A549 (cell line): ENCODE data around the gene SLC2A8. TPM values are rescaled to one million over a fixed set of nuclear protein-coding genes. Genes with fewer than 3 reads are reported as not detected.

Source experiments
- ATAC-seq, 2 experiments: fragments of 200-7000 bp in 1 of 2; fragments of >200 bp in 1 of 2; cut with Nextera tagmentation in 1 of 2; cut with Tn5 transposase in 1 of 2; 3 replicates each; pipeline versions ENCODE4 v1.8.0 to v1.9.1; 2018 to 2020; ENCODE audit warnings: mild to moderate bottlenecking in 1 of 2, moderate library complexity in 1 of 2
- CTCF ChIA-PET: fragments of 300-600 bp; sonication (Branson Sonifier 250); formaldehyde crosslinking; extraction: SDS; loops from one replicate; lab custom pipeline; 2021; ENCODE audit warnings: antibody characterized with exemption, inconsistent platforms; lab: Yijun Ruan, JAX
- POLR2A ChIA-PET: fragments of 350-600 bp; formaldehyde crosslinking; extraction: SDS; loops from one replicate; lab custom pipeline; 2021; ENCODE audit warnings: antibody characterized with exemption, inconsistent platforms; lab: Yijun Ruan, JAX
- DNase-seq, 2 experiments: peaks; one replicate each; pipeline versions ENCODE4 v3.0.0 to v3.0.0-alpha.2; 2011 to 2016; ENCODE audit warnings: low read depth in 1 of 2, low spot score in 1 of 2
- FAIRE-seq: peaks from 2 replicates; lab custom pipeline; 2011; peaks lifted over from hg19 to GRCh38; lab: Jason Lieb, UNC
- H3K27ac ChIP-seq, 2 experiments: fragments of >200 bp; sonication (Bioruptor Twin); formaldehyde crosslinking; 3 replicates each; pipeline ENCODE4 v1.5.1; 2016 to 2017
- H3K4me1 ChIP-seq: fragments of >200 bp; sonication (Bioruptor Twin); formaldehyde crosslinking; 3 replicates; pipeline ENCODE4 v1.6.1; 2016
- H3K4me2 ChIP-seq: fragments of >200 bp; sonication (Bioruptor Twin); formaldehyde crosslinking; 3 replicates; pipeline ENCODE4 v1.6.1; 2016
- H3K4me3 ChIP-seq: fragments of >200 bp; sonication (Bioruptor Twin); formaldehyde crosslinking; 3 replicates; pipeline ENCODE4 v1.5.1; 2016
- H3K9me3 ChIP-seq: fragments of >200 bp; sonication (Bioruptor Twin); formaldehyde crosslinking; 3 replicates; pipeline ENCODE4 v1.6.1; 2016
- CEBPB ChIP-seq, 2 experiments: fragments of >200 bp in 1 of 2; sonication (Bioruptor Twin) in 1 of 2; formaldehyde crosslinking in 1 of 2; IDR thresholded peaks; 2 replicates each; pipeline ENCODE4 v1.6.1; 2012 to 2016
- EHMT2 ChIP-seq: fragments of 200-600 bp; sonication (generic); IDR thresholded peaks from 2 replicates; pipeline ENCODE4 v1.6.1; 2016; ENCODE audit warnings: antibody characterized with exemption, low read depth, mild to moderate bottlenecking, moderate library complexity
- ESRRA ChIP-seq: fragments of 150-350 bp; IDR thresholded peaks from 2 replicates; pipeline ENCODE4 v1.6.1; 2014; ENCODE audit warnings: mild to moderate bottlenecking, low read length, borderline replicate concordance
- FOSL2 ChIP-seq, 2 experiments: fragments of 450-650 bp in 1 of 2; fragments of >200 bp in 1 of 2; sonication (Bioruptor Twin) in 1 of 2; formaldehyde crosslinking; IDR thresholded peaks; 2 replicates each; pipeline versions ENCODE4 v1.5.0 to v1.6.1; 2016 to 2020; ENCODE audit warnings: mild to moderate bottlenecking in 1 of 2, moderate library complexity in 1 of 2
- FOXS1 ChIP-seq: fragments of 250-450 bp; sonication (Bioruptor Pico); IDR thresholded peaks from 2 replicates; pipeline ENCODE4 v1.5.0; 2020; ENCODE audit warnings: mild to moderate bottlenecking, moderate library complexity
- JUN ChIP-seq, 2 experiments: fragments of >200 bp; sonication (Bioruptor Twin); formaldehyde crosslinking; IDR thresholded peaks; 2 replicates in 1 of 2; 3 replicates in 1 of 2; pipeline ENCODE4 v1.6.1; 2016 to 2017
- MAFK ChIP-seq: fragments of 450-650 bp; IDR thresholded peaks from 2 replicates; pipeline ENCODE4 v1.6.1; 2014; ENCODE audit not compliant: partially characterized antibody
- NR3C1 ChIP-seq: fragments of >200 bp; sonication (Bioruptor Twin); formaldehyde crosslinking; IDR thresholded peaks from 3 replicates; pipeline ENCODE4 v1.6.1; 2017
- RARB ChIP-seq: fragments of 250-450 bp; sonication (Bioruptor Pico); IDR thresholded peaks from 2 replicates; pipeline ENCODE4 v1.8.0; 2021; ENCODE audit warnings: mild to moderate bottlenecking, moderate library complexity
- TP53 ChIP-seq: fragments of 250-450 bp; sonication (Bioruptor Pico); IDR thresholded peaks from 2 replicates; pipeline ENCODE4 v1.5.0; 2021; ENCODE audit warnings: mild to moderate bottlenecking, moderate library complexity
- ZFP36 ChIP-seq: fragments of 450-650 bp; IDR thresholded peaks from 2 replicates; pipeline ENCODE4 v1.6.1; 2014; ENCODE audit warnings: borderline replicate concordance; ENCODE audit not compliant: partially characterized antibody
- ZSCAN20 ChIP-seq: fragments of 250-450 bp; sonication (Bioruptor Pico); IDR thresholded peaks from 2 replicates; pipeline ENCODE4 v1.8.0; 2022; ENCODE audit warnings: mild to moderate bottlenecking, moderate library complexity
- WGBS: methylation state at CpG from one replicate; pipeline ENCODE4 v1.1.6; 2017; ENCODE audit errors: missing lambda C conversion rate; 5-methylcytosine and 5-hydroxymethylcytosine counted together
- polyA plus RNA-seq, 4 experiments: library from polyadenylated mRNA; depleted of rRNA in 3 of 4; stranded (reverse); fragments of >200 nt; fragmentation: RNase III in 1 of 4; extraction: RNeasy Plus Mini Kit Qiagen cat#74134 plus additional on column Dnase treatment in 1 of 4; gene quantifications; 2 replicates in 3 of 4; 3 replicates in 1 of 4; pipeline ENCODE4 v1.2.3, GENCODE V29; 2011 to 2017
- TF ChIP-seq, protein P1 (sequence below): fragments of 450-650 bp; IDR thresholded peaks from 2 replicates; pipeline ENCODE4 v1.6.1; 2014; ENCODE audit warnings: antibody characterized with exemption
- TF ChIP-seq, protein P2 (sequence below): IDR thresholded peaks from 2 replicates; pipeline ENCODE4 v1.6.1; 2012; ENCODE audit warnings: low read depth, borderline replicate concordance
- TF ChIP-seq, protein P3 (sequence below): IDR thresholded peaks from 2 replicates; pipeline ENCODE4 v1.6.1; 2012
- TF ChIP-seq, protein P4 (sequence below): fragments of 250-450 bp; sonication (Bioruptor Pico); IDR thresholded peaks from 2 replicates; pipeline ENCODE4 v1.5.0; 2020; ENCODE audit warnings: low read depth, mild to moderate bottlenecking, moderate library complexity
- TF ChIP-seq, protein P5 (sequence below): fragments of 200-600 bp; sonication (generic); IDR thresholded peaks from 2 replicates; pipeline ENCODE4 v1.6.1; 2016; ENCODE audit warnings: antibody characterized with exemption, mild to moderate bottlenecking, moderate library complexity

The SLC2A8 gene
- polyA plus RNA-seq, 2 of the 4 experiments (the other 2 are of a cell fraction) = 7.3 to 16.0 TPM

DNA sequence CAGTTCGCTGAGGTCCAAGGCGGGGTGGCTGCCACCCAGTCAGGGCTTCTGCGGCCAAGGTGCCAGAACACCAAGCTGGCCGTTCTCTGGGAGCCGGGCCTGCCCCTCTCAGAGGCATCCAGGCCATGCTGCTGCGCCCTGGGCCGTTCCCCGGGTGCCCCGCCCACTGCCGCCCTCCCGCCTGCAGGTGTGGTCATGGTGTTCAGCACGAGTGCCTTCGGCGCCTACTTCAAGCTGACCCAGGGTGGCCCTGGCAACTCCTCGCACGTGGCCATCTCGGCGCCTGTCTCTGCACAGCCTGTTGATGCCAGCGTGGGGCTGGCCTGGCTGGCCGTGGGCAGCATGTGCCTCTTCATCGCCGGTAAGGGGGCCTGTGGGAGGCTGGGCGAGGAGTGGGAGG, 7.7 kb downstream of the SLC2A8 start:
- ChIA-PET CTCF (interaction anchor here (1.0 to 1.1 kb wide), 3 partner anchors 14 to 439 kb away, joined by 3 read pairs; no protein-coding TSS in a partner anchor), POLR2A (no interaction called here)
- no peak for ATAC-seq
- TF ChIP-seq RARB (CRISPR knock-in tag) (no peak), NR3C1 (no peak), TP53 (no peak), FOSL2 (IDR thresholded peaks at IDR 0.05) (no peak), FOSL2 (CRISPR knock-in tag; IDR thresholded peaks at IDR 0.05) (no peak), FOXS1 (no peak), MAFK (no peak), ZFP36 (no peak), EHMT2 (no peak), ESRRA (no peak)
- TF ChIP-seq, protein P1, sequence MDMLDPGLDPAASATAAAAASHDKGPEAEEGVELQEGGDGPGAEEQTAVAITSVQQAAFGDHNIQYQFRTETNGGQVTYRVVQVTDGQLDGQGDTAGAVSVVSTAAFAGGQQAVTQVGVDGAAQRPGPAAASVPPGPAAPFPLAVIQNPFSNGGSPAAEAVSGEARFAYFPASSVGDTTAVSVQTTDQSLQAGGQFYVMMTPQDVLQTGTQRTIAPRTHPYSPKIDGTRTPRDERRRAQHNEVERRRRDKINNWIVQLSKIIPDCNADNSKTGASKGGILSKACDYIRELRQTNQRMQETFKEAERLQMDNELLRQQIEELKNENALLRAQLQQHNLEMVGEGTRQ = no peak
- TF ChIP-seq, protein P2, sequence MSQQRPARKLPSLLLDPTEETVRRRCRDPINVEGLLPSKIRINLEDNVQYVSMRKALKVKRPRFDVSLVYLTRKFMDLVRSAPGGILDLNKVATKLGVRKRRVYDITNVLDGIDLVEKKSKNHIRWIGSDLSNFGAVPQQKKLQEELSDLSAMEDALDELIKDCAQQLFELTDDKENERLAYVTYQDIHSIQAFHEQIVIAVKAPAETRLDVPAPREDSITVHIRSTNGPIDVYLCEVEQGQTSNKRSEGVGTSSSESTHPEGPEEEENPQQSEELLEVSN = no peak
- TF ChIP-seq, protein P3, sequence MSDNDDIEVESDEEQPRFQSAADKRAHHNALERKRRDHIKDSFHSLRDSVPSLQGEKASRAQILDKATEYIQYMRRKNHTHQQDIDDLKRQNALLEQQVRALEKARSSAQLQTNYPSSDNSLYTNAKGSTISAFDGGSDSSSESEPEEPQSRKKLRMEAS = no peak
- TF ChIP-seq, protein P4, sequence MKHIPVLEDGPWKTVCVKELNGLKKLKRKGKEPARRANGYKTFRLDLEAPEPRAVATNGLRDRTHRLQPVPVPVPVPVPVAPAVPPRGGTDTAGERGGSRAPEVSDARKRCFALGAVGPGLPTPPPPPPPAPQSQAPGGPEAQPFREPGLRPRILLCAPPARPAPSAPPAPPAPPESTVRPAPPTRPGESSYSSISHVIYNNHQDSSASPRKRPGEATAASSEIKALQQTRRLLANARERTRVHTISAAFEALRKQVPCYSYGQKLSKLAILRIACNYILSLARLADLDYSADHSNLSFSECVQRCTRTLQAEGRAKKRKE = no peak
- no peak for FAIRE-seq
- DNase-seq = no peak
- no peaks in the 10 kb centered on the region for H3K4me1 ChIP-seq
- H3K9me3 ChIP-seq = no peaks in the 10 kb centered on the region
- H3K4me2 ChIP-seq = no peak overlapping the region
- H3K4me3 ChIP-seq = no peak overlapping the region
- H3K27ac ChIP-seq = no peak overlapping the region
- 91% methylated on average over 19 of the region's 23 CpGs for WGBS

DNA sequence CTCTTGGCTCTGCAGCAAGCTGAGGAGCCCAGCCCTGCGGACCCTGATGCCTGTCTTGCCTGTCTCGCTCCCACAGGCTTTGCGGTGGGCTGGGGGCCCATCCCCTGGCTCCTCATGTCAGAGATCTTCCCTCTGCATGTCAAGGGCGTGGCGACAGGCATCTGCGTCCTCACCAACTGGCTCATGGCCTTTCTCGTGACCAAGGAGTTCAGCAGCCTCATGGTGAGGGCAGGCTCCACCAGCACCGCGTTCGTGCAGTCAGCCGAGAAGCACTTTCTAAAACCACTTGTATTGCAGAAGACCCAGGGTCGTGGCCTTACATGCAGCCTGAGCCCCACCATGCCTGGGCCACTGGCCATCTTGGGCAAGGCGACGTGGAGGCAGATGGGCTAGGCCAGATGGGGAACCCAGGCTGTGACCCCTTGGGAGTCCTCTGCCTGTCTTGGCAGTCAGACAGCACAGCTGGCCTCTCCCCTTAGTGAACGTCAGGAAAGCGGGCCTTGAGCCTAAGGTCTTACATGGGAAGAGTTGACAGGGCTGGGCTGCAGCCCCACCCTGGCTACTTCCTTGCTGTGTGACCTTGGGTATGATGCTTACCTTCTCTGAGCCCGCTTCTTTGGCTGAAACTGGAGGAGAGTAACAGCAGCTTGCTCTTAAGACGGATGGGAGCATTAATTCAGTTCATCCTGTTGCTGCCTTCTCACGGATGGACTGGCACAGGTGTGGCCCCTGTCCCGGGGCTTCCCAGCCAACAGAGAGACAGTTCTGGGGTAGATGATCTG, 8.6 kb downstream of the SLC2A8 start:
- DNase-seq = no peak
- ATAC-seq = no peak
- 92% methylated on average over 20 of the region's 20 CpGs for WGBS
- no peak for TF ChIP-seq NR3C1
- TF ChIP-seq JUN (IDR thresholded peaks at IDR 0.05) = no peak
- no peak for TF ChIP-seq ZSCAN20 (CRISPR knock-in tag)
- TF ChIP-seq, protein P3 = no peak
- TF ChIP-seq CEBPB (IDR thresholded peaks at IDR 0.05) = no peak
- TF ChIP-seq RARB (CRISPR knock-in tag) = no peak
- TF ChIP-seq ZFP36 = peak; percentile 3
- TF ChIP-seq, protein P5, sequence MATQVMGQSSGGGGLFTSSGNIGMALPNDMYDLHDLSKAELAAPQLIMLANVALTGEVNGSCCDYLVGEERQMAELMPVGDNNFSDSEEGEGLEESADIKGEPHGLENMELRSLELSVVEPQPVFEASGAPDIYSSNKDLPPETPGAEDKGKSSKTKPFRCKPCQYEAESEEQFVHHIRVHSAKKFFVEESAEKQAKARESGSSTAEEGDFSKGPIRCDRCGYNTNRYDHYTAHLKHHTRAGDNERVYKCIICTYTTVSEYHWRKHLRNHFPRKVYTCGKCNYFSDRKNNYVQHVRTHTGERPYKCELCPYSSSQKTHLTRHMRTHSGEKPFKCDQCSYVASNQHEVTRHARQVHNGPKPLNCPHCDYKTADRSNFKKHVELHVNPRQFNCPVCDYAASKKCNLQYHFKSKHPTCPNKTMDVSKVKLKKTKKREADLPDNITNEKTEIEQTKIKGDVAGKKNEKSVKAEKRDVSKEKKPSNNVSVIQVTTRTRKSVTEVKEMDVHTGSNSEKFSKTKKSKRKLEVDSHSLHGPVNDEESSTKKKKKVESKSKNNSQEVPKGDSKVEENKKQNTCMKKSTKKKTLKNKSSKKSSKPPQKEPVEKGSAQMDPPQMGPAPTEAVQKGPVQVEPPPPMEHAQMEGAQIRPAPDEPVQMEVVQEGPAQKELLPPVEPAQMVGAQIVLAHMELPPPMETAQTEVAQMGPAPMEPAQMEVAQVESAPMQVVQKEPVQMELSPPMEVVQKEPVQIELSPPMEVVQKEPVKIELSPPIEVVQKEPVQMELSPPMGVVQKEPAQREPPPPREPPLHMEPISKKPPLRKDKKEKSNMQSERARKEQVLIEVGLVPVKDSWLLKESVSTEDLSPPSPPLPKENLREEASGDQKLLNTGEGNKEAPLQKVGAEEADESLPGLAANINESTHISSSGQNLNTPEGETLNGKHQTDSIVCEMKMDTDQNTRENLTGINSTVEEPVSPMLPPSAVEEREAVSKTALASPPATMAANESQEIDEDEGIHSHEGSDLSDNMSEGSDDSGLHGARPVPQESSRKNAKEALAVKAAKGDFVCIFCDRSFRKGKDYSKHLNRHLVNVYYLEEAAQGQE = no peak
- no peaks in the 10 kb centered on the region for H3K4me1 ChIP-seq
- ChIA-PET POLR2A (no interaction called here), CTCF (interaction anchor here (1.0 to 2.6 kb wide), 3 partner anchors 8 to 440 kb away, joined by 3 to 18 read pairs (median 3); partner anchors contain the start of gene SLC2A8)
- H3K4me3 ChIP-seq = no peak overlapping the region
- H3K4me2 ChIP-seq = no peak overlapping the region
- FAIRE-seq = no peak
- no peaks in the 10 kb centered on the region for H3K9me3 ChIP-seq
- no peak overlapping the region for H3K27ac ChIP-seq
